ENCODE measurements around the gene NCAPG.
"Not testable (repeated sequence)": the region's sequence is repeated elsewhere in the genome, so short reads cannot be mapped to it uniquely, and the experiment has no call there.

The NCAPG gene

DNA sequence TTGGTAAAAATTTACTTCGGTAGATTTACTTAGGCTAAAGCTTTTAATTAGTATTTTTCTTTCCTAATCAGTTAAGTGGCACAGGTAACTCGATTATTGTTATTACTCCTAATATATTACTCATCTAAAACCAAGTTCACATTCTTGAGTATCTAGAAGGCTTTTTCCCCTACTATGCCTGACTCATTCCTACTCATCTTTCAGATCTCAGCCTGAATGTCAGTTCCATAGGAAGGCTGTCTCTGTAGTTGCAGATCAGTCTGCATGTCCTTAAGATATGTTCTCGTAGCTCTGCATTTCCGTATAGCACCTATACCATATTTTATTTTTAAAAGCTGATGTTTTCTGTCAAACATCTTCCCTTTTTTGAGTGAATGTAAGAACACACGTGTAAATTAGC is 23.5 kb upstream of the NCAPG start:
- no peak for DNase-seq (ENCODE audit: extremely low read depth in 1 of 2, low read depth in 1 of 2)

DNA sequence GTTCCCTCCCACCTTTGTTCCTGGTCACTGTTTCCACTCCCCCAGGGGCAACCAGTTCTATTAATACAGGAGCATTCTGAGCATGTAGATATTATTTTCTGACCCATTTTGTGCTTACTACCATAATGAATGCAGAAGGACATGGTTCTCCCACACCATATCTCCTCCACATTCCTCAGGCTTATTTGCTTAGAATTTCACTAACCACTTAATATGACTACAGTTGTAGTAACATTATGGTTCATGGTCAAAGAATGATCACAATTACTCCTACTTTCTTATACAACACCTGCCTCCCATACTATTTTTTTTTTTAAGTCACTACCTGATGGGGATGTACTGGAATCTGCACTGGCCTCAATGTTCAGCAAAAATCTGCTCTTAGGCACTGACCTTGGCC is 21.8 kb upstream of the NCAPG start:
- DNase-seq (ENCODE audit: extremely low read depth in 1 of 2, low read depth in 1 of 2), result no peak

DNA sequence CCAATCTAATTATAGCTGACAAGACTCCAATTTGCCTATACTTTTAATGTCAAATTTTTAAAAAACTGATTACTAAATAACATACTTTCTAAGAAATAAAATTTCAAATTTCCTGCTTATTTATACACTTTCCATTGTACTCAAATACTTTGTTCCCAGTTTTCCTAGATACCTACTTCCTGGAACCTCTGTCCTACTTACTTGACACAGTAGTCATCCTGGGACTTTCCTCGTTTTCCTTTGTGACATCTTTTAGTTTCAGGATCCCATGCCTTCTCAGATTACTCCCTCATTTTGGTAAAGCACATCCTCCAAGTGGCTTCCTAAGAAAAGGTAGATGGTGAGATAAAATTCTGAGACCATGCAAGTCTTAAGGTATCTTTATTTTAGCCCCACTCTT is 16.0 kb upstream of the NCAPG start:
- DNase-seq (ENCODE audit: extremely low read depth in 1 of 2, low read depth in 1 of 2), result no peak

DNA sequence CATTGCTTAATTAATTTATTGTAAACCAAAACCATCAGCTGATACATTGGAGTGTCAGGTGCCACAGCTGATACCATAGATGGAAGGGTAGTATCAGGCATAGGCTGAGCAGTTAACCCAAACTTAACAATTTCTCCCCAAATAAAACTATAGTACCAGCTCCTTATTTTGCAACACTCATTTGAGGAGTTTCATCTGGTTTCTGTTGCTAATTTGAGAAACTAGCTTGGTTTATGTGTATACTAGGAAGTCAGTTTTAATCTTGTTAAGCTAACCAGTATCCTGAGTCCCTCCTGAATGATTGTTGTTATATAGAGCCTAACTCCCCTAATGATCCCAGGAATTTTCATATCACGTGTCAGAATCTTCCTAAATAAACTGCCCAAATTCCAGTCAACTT is 13.0 kb upstream of the NCAPG start:
- no peak for DNase-seq (ENCODE audit: extremely low read depth in 1 of 2, low read depth in 1 of 2)

DNA sequence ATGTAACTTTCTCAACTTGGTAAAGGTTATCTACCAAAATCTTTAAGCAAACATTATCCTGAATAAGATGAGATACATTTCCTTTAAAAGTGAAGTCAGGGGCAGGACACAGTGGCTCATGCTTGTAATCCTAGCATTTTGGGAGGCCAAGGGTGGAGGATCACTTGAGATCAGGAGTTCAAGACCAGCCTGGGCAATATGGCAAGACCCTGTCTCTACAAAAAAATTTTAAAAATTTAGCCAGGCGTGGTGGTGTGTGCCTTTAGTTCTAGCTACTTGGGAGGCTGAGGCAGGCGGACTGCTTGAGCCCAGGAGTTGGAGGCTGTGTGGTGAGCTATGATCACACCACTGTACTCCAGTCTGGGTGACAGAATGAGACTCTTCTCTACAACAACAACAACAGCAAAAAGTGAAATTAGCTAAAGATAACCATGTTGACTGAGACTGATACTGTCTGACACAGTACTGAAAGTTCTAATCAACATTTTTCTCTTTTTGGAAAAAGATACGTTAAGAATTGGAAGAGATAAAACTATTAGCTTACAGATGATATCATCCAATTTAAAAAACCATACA is 5.1 kb upstream of the NCAPG start:
- no peak for DNase-seq (ENCODE audit: extremely low read depth in 1 of 2, low read depth in 1 of 2)

DNA sequence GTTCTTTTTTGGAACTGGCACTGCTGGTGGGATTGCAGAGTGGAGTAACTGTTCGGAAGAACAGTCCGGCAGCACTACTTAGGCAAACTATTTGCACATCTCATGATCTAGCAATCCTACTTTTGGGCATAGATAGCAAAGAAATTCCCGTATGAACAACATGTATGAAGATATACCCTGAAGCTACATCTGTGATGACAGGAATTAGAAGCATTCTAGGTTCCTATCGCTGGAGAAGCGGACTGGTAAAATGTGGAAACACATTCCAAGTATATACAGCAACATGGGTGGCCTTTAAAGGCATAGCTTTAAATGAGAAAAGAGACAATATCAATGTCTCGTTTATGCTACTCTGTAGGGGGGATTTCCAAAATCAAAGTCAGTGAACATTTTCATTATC is 3.3 kb upstream of the NCAPG start:
- no peak for DNase-seq (ENCODE audit: extremely low read depth in 1 of 2, low read depth in 1 of 2)

DNA sequence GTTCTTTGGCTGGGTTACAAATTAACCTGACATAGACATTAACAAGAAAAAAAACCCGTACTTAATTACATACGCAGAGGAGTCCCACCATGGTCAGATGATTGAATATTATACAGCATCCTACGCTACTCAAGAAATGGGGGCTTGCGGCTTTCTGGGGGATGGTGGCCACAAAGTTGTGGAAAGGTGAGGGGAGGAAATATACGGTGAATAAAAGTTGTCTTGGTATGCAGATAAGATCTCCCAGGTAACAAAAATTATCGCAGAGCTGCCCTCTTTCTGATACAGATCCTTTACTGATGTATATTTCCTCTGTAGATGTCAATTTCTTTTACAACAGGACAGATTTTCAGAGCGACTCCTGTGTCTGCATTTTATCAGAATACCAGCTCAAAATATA is 1.1 kb upstream of the NCAPG start:
- DNase-seq (ENCODE audit: extremely low read depth in 1 of 2, low read depth in 1 of 2), result no peak

DNA sequence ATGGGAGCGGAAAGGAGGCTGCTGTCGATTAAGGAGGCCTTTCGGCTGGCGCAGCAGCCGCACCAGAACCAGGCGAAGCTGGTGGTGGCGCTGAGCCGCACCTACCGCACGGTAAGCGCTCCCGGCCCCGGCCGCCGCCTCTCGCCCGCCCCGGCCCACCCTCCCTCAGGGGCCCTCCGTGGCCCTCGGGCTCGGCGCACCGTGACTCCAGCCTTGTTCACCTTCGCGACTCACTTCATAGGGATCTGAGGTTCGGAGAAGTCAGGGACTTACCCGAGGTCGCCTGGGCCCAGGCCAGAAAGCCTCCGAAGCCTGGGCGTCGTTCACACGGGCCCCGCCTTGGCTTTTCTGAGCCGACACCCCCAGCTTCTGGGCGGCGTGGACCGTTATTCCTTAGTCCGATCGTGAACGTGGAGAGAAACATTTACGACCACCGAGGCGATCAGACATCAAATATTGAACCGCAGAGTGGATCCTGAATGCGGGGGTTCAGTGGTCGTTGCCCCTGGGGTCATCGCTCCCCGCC is 362 bp downstream of the NCAPG start:
- DNase-seq (ENCODE audit: extremely low read depth in 1 of 2, low read depth in 1 of 2), result no peak

DNA sequence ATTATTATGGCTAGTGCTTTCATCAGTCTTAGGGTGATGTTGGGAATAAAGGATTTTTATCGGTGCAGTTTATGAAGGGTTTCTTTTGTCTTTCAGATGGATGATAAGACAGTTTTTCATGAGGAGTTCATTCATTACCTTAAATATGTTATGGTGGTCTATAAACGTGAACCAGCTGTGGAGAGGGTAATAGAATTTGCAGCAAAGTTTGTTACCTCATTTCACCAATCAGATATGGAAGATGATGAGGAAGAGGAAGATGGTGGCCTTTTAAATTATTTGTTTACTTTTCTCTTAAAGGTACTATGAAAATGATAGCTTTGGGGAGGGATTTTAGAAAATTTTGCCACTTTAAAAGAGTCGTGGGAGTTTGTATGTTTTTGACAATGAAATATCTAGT is 1.3 kb downstream of the NCAPG start:
- DNase-seq (ENCODE audit: extremely low read depth in 1 of 2, low read depth in 1 of 2), result no peak

DNA sequence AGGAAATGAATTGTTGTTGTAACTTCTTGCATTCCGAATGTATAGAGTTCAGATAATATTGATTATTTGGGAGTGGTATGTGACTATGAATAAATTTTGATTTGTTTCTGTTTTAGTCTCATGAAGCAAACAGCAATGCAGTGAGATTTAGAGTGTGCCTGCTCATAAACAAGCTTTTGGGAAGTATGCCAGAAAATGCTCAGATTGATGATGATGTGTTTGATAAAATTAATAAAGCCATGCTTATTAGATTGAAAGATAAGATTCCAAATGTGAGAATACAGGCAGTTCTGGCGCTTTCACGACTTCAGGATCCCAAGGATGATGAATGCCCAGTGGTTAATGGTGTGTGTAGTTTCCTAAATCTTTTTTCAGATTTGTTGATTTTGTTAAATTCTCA is 2.0 kb downstream of the NCAPG start:
- DNase-seq (ENCODE audit: extremely low read depth in 1 of 2, low read depth in 1 of 2), result no peak

DNA sequence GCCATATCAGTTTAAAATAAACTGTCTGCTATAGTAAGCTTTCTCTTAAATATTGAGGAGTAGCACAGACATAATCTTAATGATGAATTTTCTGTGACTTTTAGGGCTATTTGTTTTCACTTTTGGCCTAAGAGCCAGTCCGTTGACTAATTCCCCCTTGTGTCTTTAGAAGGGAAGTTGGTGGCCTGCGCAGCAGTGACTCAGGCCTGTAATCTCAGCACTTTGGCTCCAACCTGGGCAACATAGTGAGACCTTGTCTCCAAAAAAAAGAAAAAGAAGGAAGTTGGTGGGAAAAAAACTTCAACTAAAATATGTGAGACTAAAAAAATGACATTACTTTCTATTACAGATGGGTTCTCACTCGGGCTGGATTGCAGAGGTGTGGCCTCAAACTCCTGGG is 3.4 kb downstream of the NCAPG start:
- DNase-seq (ENCODE audit: extremely low read depth in 1 of 2, low read depth in 1 of 2), result no peak

DNA sequence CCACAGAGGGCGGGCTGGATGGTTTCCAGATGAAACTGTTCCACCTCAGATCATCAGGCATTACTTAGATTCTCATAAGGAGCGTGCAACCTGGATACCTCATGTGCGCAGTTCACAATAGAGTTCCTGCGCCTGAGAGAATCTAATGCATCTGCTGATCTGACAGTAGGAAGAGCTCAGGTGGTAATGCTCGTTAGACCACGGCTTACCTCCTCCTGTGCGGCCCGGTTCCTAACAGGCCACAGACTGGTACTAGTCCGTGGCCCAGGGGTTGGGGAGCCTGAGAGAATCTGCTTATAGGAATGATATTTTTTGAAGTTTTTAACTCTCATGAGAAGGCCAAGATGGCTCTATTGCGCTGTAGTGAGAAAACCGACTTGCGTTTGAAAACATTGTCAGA is 5.4 kb downstream of the NCAPG start:
- DNase-seq (ENCODE audit: extremely low read depth in 1 of 2, low read depth in 1 of 2), result no peak

DNA sequence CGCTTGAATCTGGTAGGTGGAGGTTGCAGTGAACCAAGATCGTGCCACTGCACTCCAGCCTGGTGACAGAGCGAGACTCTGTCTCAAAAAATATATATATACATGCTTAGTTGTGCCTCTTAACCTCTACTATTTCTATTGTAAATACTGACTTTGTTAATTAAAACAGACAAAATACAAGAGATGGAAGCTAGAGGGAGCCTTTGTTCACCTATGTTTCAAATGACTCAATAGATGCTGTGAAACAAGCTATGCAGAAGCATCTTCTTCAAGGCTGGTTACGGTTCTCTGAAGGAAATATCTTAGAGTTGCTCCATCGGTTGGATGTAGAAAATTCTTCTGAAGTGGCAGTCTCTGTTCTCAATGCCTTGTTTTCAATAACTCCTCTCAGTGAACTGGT is 6.2 kb downstream of the NCAPG start:
- no peak for DNase-seq (ENCODE audit: extremely low read depth in 1 of 2, low read depth in 1 of 2)

DNA sequence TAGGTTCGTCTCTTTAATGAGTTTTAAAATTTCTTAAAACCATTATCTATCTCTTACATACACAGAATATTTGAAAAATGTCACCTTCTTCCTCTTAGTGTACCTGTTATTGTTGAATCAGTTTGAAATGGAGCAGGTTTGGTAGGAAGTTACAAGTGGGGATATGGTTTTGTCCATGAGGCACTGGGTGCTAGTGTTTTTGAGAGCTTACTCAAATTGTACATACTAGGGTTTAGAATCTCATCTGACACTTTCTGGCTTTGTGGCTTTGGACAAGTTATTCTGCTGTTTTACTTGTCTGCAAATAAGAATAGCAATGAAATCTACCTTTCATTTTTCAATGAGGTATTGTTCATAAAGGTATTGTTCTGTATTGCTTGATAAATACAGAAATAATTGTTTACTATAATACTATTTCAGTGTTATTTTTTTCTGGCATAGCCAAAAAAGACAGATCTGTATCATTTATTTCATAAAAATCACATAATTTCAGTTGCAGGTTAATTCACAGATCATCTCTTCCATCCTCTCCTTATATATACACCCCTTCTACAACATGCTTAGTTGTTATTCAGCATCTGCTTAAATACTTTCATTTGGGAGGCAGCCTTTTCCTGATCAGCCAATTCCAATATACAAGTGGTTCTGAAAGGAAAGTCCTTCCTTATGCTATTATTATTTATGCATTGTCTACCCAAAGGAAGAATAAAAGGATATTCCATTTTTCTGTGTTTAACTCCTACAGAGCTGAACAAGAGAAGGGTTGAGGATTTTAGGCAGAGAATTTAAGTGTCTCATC is 13.3 kb downstream of the NCAPG start:
- no peak for DNase-seq (ENCODE audit: extremely low read depth in 1 of 2, low read depth in 1 of 2)

DNA sequence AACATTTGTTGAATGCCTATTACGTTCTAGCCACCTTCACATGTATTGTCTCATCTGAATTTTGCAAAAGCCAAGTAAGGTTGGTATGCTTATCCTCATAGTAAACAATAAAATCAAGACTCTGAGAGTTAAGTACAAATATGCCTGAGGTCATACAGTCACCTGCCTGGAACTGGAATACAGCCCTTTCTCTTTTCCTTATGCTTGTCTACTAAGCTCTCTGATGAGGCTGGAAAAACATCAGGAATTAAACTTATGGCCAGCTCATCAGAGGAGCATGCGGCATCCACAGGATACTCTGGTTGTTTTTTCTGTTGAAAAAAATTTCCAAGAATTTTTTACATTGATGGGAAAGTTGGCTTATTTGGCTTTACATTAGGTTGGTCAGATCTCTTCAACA is 35.5 kb downstream of the NCAPG start:
- DNase-seq (ENCODE audit: extremely low read depth in 1 of 2, low read depth in 1 of 2), result no peak

DNA sequence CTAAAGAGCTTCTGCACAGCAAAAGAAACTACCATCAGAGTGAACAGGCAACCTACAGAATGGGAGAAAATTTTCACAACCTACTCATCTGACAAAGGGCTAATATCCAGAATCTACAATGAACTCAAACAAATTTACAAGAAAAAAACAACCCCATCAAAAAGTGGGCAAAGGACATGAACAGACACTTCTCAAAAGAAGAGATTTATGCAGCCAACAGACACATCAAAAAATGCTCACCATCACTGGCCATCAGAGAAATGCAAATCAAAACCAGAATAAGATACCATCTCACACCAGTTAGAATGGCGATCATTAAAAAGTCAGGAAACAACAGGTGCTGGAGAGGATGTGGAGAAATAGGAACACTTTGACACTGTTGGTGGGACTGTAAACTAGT is 39.5 kb downstream of the NCAPG start:
- not testable (repeated sequence) for DNase-seq (ENCODE audit: extremely low read depth in 1 of 2, low read depth in 1 of 2)

DNA sequence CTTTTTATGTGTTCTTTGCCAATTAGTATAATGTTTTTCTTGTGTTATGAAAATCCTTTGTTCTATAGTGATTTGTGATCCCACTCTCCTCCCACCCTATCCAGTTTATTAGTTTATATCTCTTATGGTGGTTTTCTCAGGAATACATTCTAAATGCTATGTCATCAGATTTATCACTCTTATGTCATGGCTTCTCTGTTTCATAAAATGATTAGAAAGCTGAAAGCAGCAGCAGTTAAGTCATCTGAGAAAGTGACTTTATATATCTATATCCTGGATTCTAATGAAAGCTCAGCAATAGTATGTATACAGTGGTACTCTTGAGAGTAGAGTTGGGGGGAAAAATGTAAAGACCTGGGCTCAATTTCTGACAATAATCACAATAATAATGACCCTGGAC is 41.2 kb downstream of the NCAPG start:
- no peak for DNase-seq (ENCODE audit: extremely low read depth in 1 of 2, low read depth in 1 of 2)

DNA sequence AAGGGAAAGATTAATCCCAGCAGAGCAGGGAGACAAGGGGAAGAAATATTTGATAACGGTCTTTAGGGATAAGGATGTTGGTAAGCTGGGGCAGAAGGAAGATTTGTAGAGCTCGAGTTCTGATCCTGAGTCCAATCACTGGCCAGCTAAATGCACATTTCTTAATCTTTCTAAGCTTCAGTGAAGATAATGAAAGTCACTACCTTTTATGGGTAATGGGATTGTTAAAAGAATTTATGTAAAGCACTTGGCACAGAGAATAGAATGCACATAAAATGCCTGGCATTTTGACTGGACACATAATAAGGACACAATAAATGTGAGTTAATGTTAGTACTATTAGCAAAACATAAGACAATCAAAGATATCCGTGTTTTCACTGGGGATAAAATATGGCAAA is 43.3 kb downstream of the NCAPG start:
- DNase-seq (ENCODE audit: extremely low read depth in 1 of 2, low read depth in 1 of 2), result no peak

DNA sequence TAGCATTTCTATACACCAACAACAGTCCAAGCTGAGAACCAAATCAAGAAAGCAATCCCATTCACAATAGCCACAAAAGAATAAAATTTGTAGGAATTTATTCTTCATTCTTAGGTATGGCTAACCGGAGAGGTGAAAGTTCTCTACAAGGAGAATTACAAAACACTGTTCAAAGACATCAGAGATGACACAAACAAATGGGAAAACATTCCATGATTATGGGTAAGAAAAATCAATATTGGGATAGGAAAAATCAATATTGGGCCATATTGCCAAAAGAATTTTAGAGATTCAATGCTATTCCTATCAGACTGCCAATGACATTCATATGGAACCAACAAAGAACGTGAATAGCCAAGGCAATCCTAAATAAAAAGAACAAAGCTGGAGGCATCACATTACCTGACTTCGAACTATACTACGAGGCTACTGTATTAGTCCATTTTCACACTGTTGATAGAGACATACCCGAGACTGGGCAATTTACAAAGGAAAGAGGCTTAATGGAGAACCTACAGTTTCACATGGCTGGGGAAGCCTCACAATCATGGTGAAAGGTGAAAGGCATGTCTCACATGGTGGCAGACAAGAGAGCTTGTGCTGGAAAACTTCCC is 49.1 kb downstream of the NCAPG start:
- no peak for DNase-seq (ENCODE audit: extremely low read depth in 1 of 2, low read depth in 1 of 2)

DNA sequence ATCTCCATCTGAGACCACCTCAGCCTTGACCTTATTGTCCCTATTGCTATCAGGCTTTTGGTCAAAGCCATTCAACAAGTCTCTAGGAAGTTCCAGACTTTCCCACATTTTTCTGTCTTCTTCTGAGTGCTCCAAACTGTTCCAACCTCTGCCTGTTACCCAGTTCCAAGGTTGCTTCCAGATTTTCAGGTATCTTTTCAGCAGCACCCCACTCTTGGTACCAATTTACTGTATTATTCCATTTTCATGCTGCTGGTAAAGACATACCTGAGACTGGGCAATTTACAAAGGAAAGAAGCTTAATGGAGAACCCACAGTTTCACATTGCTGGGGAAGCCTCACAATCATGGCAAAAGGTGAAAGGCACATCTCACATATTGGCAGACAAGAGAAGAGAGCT is 51.1 kb downstream of the NCAPG start:
- not testable (repeated sequence) for DNase-seq (ENCODE audit: extremely low read depth in 1 of 2, low read depth in 1 of 2)

DNA sequence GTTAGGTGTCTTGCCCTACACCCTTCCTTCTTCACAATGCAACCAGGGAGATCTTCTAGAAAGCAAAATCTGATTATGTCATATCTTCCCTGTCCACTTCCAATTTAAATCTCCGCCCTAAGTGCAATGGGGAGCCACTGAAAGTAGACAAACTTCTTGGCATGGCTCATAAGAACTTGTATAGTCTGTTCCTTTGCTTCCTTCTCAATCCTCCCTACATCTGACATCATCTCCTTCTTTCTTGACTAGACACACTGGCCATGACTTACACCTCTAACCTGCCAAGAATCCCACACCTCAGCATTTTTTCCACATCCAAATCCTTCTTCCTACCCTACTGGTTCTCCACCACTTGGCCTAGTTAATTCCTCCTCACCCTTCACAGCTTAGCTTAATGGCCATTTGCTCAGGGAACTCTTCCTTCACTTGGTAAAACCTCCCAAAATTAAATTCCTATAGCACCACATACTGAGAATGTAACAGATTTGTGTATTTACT is 55.1 kb downstream of the NCAPG start:
- no peak for DNase-seq (ENCODE audit: extremely low read depth in 1 of 2, low read depth in 1 of 2)

DNA sequence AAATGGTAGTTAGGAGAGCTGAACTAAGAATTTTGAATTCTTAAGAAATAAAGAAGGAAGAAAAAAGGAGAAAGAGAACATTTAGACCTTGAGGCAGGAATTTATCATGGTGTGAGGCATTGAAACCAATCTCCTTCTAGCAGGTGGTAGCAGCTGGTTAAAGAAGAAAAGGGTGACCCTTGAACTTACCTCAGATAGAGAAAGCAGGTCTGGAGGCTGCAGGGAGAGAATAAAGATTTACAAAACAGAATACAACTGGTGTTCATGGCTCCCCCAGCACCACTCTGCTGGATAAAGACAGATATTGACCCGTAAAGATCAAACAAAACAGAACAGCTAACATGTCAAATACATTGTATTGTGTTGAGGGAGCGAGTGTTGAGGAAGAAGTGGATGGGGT is 56.0 kb downstream of the NCAPG start:
- DNase-seq (ENCODE audit: extremely low read depth in 1 of 2, low read depth in 1 of 2), result no peak
